Coronary artery (tissue), 2 donors: Measurements from ENCODE around the gene RASSF6.
A peak's percentile ranks its signal among the peaks of the same experiment; 100 is the strongest.
"Not testable (repeated sequence)": the region's sequence is repeated elsewhere in the genome, so short reads cannot be mapped to it uniquely, and the experiment has no call there.

ENCODE experiments used
- DNase-seq: peaks from one replicate; pipeline ENCODE4 v3.0.0-alpha.2; 2017; ENCODE audit warnings: low spot score
- H3K27ac ChIP-seq, 2 donors: fragments of 200-600 bp; sonication (generic); one replicate each; pipeline ENCODE4 v1.5.1; 2016 to 2019
- H3K4me3 ChIP-seq: fragments of 200-600 bp; sonication (generic); 2 replicates; pipeline ENCODE4 v1.5.1; 2016; ENCODE audit warnings: mild to moderate bottlenecking, moderate library complexity
- TF ChIP-seq, protein P1 (sequence below): fragments of 200-600 bp; sonication (generic); IDR thresholded peaks from one replicate; pipeline ENCODE4 v1.5.1; 2019; ENCODE audit warnings: antibody characterized with exemption

Gene RASSF6, protein sequence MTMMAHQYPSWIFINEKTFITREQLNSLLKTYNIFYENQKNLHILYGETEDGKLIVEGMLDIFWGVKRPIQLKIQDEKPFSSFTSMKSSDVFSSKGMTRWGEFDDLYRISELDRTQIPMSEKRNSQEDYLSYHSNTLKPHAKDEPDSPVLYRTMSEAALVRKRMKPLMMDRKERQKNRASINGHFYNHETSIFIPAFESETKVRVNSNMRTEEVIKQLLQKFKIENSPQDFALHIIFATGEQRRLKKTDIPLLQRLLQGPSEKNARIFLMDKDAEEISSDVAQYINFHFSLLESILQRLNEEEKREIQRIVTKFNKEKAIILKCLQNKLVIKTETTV

DNA sequence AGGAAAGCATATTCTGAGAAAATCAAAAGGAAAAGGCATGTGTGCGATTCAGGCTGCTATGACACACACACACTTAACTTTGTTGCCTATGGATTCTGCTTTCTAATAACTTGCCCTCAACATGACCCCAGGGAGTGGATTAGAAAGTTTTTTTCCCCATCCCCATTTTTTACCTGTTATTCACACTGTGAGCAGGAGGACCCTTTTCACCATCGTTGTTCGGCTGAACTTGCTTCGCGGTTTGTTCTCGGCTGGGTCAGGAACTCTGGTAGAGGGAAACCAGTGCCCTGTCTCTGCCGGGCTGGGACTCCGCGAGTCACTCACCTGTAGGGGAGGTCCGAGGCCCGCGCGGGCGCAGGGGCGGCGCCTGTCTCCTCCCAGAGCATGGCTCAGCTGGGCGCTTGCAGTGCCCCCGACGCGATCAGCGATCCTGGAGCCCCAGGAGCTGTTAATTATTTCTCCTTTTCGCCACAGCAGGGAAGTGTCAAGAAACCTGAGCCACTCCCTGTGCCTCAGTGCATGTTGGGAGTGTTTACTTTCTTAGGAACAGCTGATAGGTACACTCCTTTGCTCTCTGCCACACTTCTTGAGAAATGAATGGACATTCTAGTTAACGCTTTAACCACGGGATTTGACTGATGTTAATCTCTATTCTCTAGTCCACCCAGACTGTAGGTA, at the start of gene RASSF6:
TSS of gene RASSF6 (minus strand) at position 322 of the 678 bp plus-strand sequence. CDS start 8,641 bp downstream, outside the sequence.
- no peak for DNase-seq
- Histone ChIP-seq H3K27ac (no peak within 1 kb of the TSS), H3K4me3 (peak within 1 kb of the TSS; percentile 27)
- TF ChIP-seq, protein P1, sequence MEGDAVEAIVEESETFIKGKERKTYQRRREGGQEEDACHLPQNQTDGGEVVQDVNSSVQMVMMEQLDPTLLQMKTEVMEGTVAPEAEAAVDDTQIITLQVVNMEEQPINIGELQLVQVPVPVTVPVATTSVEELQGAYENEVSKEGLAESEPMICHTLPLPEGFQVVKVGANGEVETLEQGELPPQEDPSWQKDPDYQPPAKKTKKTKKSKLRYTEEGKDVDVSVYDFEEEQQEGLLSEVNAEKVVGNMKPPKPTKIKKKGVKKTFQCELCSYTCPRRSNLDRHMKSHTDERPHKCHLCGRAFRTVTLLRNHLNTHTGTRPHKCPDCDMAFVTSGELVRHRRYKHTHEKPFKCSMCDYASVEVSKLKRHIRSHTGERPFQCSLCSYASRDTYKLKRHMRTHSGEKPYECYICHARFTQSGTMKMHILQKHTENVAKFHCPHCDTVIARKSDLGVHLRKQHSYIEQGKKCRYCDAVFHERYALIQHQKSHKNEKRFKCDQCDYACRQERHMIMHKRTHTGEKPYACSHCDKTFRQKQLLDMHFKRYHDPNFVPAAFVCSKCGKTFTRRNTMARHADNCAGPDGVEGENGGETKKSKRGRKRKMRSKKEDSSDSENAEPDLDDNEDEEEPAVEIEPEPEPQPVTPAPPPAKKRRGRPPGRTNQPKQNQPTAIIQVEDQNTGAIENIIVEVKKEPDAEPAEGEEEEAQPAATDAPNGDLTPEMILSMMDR, result no peak

DNA sequence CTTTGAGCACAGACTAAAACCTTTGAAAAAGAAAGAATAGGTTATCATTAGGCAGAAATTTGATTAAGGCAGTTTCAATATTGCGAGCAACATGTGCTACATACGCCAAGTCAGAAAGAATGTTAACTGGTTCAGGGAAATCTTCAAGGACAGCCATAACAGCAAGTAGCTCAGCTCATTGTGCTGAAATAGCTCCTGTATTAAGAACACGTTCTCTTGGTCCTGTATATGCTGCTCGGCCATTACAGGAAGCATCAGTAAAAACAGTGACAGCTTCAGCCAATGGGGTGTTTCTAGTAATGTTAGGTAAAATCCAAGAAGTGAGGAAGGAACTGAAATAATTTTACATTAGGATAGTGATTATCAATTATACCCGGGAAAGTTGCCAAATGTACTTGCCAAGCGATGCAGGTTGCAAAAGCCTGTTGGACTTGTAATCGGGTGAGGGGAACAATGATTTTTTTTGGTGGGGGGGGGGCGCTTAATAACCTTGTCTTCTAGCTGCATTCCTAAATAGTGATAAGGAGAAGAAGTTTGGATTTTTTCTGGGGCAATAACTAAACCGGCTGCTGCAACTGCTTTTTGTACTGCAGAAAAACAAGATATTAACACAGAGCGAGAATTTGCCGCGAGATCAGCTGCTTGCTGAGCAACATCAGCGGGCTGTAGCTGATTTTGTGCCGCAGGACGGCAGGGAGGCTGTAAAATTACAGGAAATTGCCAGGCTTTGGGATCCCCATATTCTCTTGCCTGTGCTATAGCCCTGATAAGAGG, 49.4 kb upstream of the RASSF6 start:
- H3K27ac ChIP-seq, result peak overlapping the region in 1 of 2 donors; percentile 42
- no peak for DNase-seq
- peak overlapping the region; percentile 48 for H3K4me3 ChIP-seq
- TF ChIP-seq, protein P1, result no peak

DNA sequence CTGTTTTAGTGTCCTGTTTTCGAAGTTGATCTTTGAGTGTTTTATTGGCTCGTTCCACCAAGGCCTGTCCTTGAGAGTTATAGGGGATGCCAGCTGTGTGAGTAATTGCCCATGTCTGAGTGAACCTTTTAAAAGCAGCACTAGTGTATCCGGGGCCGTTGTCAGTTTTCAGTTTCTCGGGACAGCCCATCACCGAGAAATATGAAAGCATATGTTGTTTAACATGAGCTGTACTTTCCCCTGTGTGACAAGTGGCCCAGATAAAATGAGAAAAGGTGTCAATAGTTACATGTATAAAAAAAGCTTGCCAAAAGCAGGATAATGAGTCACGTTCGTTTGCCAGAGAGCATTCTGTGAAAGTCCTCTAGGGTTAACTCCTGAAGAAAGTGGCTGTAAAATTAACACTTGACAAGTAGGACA, 48.6 kb upstream of the RASSF6 start:
- no peak for DNase-seq
- Histone ChIP-seq H3K4me3 (peak overlapping the region; percentile 48), H3K27ac (peak overlapping the region in 1 of 2 donors; percentile 42)
- TF ChIP-seq, protein P1, result no peak

DNA sequence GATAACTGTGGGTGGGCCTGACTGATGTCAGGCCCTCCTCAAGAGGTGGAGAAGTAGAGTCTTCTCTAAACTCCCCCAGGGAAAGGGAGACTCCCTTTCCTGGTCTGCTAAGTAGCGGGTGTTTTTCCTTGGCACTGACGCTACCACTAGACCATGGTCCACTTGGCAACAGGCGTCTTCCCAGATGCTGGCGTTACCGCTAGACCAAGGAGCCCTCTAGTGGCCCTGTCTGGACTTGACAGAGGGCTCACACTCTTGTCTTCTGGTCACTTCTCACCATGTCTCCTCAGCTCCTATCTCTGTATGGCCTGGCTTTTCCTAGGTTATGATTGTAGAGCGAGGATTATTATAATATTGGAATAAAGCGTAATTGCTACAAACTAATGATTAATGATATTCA, 45.7 kb upstream of the RASSF6 start:
- H3K4me3 ChIP-seq, H3K27ac ChIP-seq, DNase-seq: not testable (repeated sequence)

DNA sequence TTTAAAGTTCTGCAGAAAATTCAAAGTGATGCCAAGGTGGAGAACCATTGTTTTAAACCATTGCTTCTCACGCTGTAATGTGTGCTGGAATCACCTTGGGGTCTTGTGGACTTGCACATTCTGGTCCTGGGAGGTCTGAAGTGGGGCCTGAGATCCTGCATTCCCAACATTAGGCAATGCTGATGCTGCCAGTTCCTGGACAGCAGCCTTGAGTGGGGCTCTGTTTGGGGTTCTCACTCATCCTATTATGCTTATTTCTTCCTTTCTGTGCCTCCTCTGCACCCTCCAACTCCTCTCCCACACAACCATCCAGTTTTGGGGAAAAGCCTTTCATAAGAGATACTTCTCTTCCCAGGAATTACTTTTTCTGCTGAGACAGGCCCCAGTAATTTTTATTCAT, 44.2 kb upstream of the RASSF6 start:
- Histone ChIP-seq H3K27ac (no peak overlapping the region), H3K4me3 (no peak overlapping the region)
- DNase-seq, result no peak
- TF ChIP-seq, protein P1, result no peak

DNA sequence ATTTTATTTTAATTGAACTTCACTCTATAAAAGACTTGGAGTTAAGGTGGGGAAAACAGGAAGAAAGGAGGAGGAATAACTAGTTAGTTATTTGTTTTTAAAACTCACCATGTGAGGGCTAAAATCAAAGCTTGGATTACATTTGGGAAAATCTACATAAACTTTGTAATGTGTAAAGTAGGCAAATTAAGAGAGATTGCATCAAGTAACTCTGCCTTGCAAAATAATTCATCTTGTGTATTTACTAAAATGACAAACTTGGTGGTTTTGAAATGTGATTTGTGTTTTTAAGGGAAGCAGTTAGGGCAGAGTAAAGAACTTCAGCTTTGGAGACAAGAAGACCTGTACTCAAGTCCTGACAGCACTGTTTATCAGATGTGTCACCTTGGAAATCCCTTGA, 43.3 kb upstream of the RASSF6 start:
- DNase-seq, result no peak
- Histone ChIP-seq H3K4me3 (no peak overlapping the region), H3K27ac (no peak overlapping the region)
- TF ChIP-seq, protein P1, result no peak

DNA sequence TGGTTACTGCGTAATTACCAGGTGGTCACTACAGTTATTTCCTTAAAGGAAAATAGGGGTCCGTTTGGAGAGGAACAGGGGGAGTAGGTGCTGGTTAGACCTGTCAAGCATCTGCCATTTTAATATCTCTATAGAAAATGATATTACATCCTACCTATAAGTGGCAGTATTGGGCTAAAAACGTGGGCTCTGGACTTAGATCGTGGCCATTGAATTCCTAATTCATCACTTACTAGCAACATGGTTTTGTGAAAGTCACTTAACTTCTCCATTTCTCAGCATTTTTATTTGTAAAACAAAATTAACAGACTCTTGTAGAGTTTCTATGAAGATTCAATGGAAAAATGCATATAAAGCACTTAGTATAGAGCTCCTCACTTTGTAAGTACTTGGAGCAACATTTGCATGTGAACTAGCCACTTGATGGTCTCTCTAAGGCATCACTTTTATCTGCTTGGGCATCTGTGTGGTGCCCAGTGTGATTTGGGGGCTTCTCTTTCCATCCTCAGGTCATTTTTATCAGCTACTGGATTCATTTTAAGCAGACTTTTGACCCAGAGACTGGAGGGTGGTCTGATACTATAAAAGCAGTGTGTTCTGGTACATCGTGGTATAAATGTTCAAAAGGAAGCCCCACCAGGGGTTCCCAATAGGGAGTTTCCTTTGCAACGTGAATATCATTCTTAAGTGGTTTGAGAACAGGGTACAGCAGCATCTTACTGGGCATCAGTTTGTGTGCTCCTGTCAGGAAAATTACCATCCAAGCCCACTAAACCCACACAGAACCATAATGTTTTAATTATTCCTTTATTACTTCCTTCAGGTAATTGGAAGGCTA, 42.7 kb upstream of the RASSF6 start:
- Histone ChIP-seq H3K4me3 (no peak overlapping the region), H3K27ac (no peak overlapping the region)
- TF ChIP-seq, protein P1, result no peak
- DNase-seq, result no peak
